Liver (tissue), 9 donors: Measurements from ENCODE around the gene LRMDA. TPM values are rescaled to one million over a fixed set of nuclear protein-coding genes. Genes with fewer than 3 reads are reported as not detected.

Experiments used
- DNase-seq: peaks from one replicate; pipeline ENCODE4 v3.0.0-alpha.2; 2017; ENCODE audit warnings: low spot score
- H3K27ac ChIP-seq, 2 donors: one replicate each; pipeline ENCODE4 v1.7.0; 2013; ENCODE audit warnings: inconsistent platforms in 2 of 2, low read length in 2 of 2, control low read depth in 1 of 2, low read depth in 1 of 2, mild to moderate bottlenecking in 1 of 2
- H3K27me3 ChIP-seq, 4 donors: one replicate each; pipeline versions ENCODE4 v1.6.1 to v1.7.0; 2013; ENCODE audit warnings: low read length in 3 of 4, inconsistent platforms in 1 of 4, mild to moderate bottlenecking in 1 of 4, moderate library complexity in 1 of 4; ENCODE audit not compliant: control insufficient read depth in 4 of 4, insufficient read depth in 4 of 4
- H3K36me3 ChIP-seq, 4 donors: one replicate each; pipeline versions ENCODE4 v1.6.1 to v1.7.0; 2013; ENCODE audit warnings: low read length in 3 of 4, mild to moderate bottlenecking in 3 of 4, low read depth in 1 of 4, moderate library complexity in 1 of 4; ENCODE audit not compliant: control insufficient read depth in 4 of 4, insufficient read depth in 3 of 4
- H3K4me1 ChIP-seq, 4 donors: one replicate each; pipeline versions ENCODE4 v1.6.1 to v1.7.0; 2013; ENCODE audit warnings: low read length in 3 of 4, mild to moderate bottlenecking in 3 of 4, moderate library complexity in 1 of 4; ENCODE audit not compliant: control insufficient read depth in 4 of 4, insufficient read depth in 4 of 4
- H3K4me3 ChIP-seq, 3 donors: one replicate each; pipeline versions ENCODE4 v1.6.1 to v1.7.0; 2013; ENCODE audit warnings: low read length in 3 of 3, control low read depth in 1 of 3, low read depth in 1 of 3, mild to moderate bottlenecking in 1 of 3
- H3K9ac ChIP-seq, 2 donors: one replicate each; pipeline ENCODE4 v1.7.0; 2013; ENCODE audit warnings: low read length in 2 of 2, mild to moderate bottlenecking in 2 of 2, moderate library complexity in 2 of 2, control low read depth in 1 of 2, low read depth in 1 of 2
- H3K9me3 ChIP-seq, 4 donors: one replicate each; pipeline versions ENCODE4 v1.6.1 to v1.7.0; 2013; ENCODE audit warnings: low read length in 3 of 4; ENCODE audit not compliant: control insufficient read depth in 4 of 4
- CTCF ChIP-seq: fragments of 150-350 bp; IDR thresholded peaks from 2 replicates; pipeline ENCODE4 v1.5.1; 2017; ENCODE audit warnings: improper control_type of control experiment, low read depth, low read length; ENCODE audit not compliant: missing input control
- EGR1 ChIP-seq, 2 donors: IDR thresholded peaks; 2 replicates each; pipeline ENCODE4 v1.6.1; 2016 to 2018; ENCODE audit warnings: antibody characterized with exemption in 2 of 2, low read depth in 2 of 2
- FOXA1 ChIP-seq: IDR thresholded peaks from 2 replicates; pipeline ENCODE4 v1.6.1; 2016; ENCODE audit warnings: antibody characterized with exemption
- FOXA2 ChIP-seq: IDR thresholded peaks from 2 replicates; pipeline ENCODE4 v1.6.1; 2016; ENCODE audit warnings: antibody characterized with exemption
- GABPA ChIP-seq, 2 donors: IDR thresholded peaks in 1 of 2; conservative IDR thresholded peaks in 1 of 2; 2 replicates each; pipeline ENCODE4 v1.6.1; 2016; ENCODE audit warnings: antibody characterized with exemption in 2 of 2, mild to moderate bottlenecking in 1 of 2, moderate library complexity in 1 of 2
- HNF4G ChIP-seq: IDR thresholded peaks from 2 replicates; pipeline ENCODE4 v1.6.1; 2016; ENCODE audit warnings: antibody characterized with exemption
- JUND ChIP-seq, 2 donors: IDR thresholded peaks; 2 replicates each; pipeline ENCODE4 v1.6.1; 2016; ENCODE audit warnings: antibody characterized with exemption in 2 of 2
- MAX ChIP-seq: IDR thresholded peaks from 2 replicates; pipeline ENCODE4 v1.6.1; 2016; ENCODE audit warnings: antibody characterized with exemption
- REST ChIP-seq: IDR thresholded peaks from 2 replicates; pipeline ENCODE4 v1.6.1; 2016; ENCODE audit warnings: antibody characterized with exemption, mild to moderate bottlenecking
- RXRA ChIP-seq, 2 donors: IDR thresholded peaks; 2 replicates each; pipeline ENCODE4 v1.6.1; 2017 to 2018; ENCODE audit warnings: antibody characterized with exemption in 2 of 2, mild to moderate bottlenecking in 1 of 2
- SP1 ChIP-seq: IDR thresholded peaks from 2 replicates; pipeline ENCODE4 v1.6.1; 2018; ENCODE audit warnings: antibody characterized with exemption, mild to moderate bottlenecking
- TAF1 ChIP-seq: conservative IDR thresholded peaks from 2 replicates; pipeline ENCODE4 v1.6.1; 2016; ENCODE audit warnings: antibody characterized with exemption, mild to moderate bottlenecking
- ZBTB33 ChIP-seq: IDR thresholded peaks from 2 replicates; pipeline ENCODE4 v1.6.1; 2016; ENCODE audit warnings: antibody characterized with exemption
- WGBS: extraction: QIAGEN DNeasy Blood & Tissue Kit; methylation state at CpG from one replicate; pipeline ENCODE4 v1.1.7; 2013; 5-methylcytosine and 5-hydroxymethylcytosine counted together
- polyA plus RNA-seq, 2 donors: library from polyadenylated mRNA; stranded (reverse) in 1 of 2; unstranded in 1 of 2; fragments of 200-250 nt in 1 of 2; fragments of >200 nt in 1 of 2; fragmentation: Nextera tagmentation in 1 of 2; extraction: Ambion mirVana in 1 of 2; gene quantifications; one replicate each; pipeline versions ENCODE4 v1.2.1 to v1.2.3, GENCODE V29; 2013 to 2015
- total RNA-seq, 2 donors: library from RNA; depleted of rRNA; stranded (reverse); fragments of >200 nt; gene quantifications; one replicate each; pipeline ENCODE4 v1.2.3, GENCODE V29; 2014
- donor health status: healthy.
- donor health status: healthy.
- donor health status: healthy.
- donor health status: healthy.
- donor health status: healthy.

Gene LRMDA
- total and polyA plus RNA-seq, 4 donors: 7.9 to 15.8 (median 11.3) TPM

GRCh38 chr10:76149182-76149581, 717.8 kb downstream of the LRMDA start:
- no peak overlapping the region for H3K27ac ChIP-seq

GRCh38 chr10:76149602-76150138, 718.2 kb downstream of the LRMDA start:
- Histone ChIP-seq H3K4me3 (no peak overlapping the region), H3K9me3 (peaks cover 0 to 2% (median 0%) of the 10 kb centered on the region in 4 donors), H3K4me1 (no peaks in the 10 kb centered on the region), H3K36me3 (no peaks in the 10 kb centered on the region), H3K9ac (no peak overlapping the region), H3K27ac (no peak overlapping the region), H3K27me3 (no peaks in the 10 kb centered on the region)
- no peak for TF ChIP-seq EGR1 (IDR thresholded peaks at IDR 0.05; ENCODE audit: low read depth in 2 of 2)
- no peak for TF ChIP-seq GABPA (IDR thresholded peaks at IDR 0.05 in 1 of 2, conservative IDR thresholded peaks at IDR 0.05 in 1 of 2)
- TF ChIP-seq MAX: no peak
- TF ChIP-seq RXRA (IDR thresholded peaks at IDR 0.05): no peak
- no peak for TF ChIP-seq FOXA1
- TF ChIP-seq TAF1: no peak
- no peak for TF ChIP-seq SP1
- no peak for TF ChIP-seq FOXA2
- TF ChIP-seq ZBTB33: no peak
- DNase-seq: no peak
- 95% methylated on average over 2 of the region's 2 CpGs for WGBS

More at GRCh38 chr10:76149182-76149581, 717.8 kb downstream of the LRMDA start:
- no peaks in the 10 kb centered on the region for H3K4me1 ChIP-seq
- 97% methylated on average over 1 of the region's 1 CpG for WGBS
- no peak overlapping the region for H3K4me3 ChIP-seq
- peaks cover 0 to 2% (median 0%) of the 10 kb centered on the region in 4 donors for H3K9me3 ChIP-seq
- no peaks in the 10 kb centered on the region for H3K36me3 ChIP-seq
- DNase-seq: no peak
- no peak overlapping the region for H3K9ac ChIP-seq
- no peak for TF ChIP-seq TAF1
- TF ChIP-seq EGR1 (IDR thresholded peaks at IDR 0.05; ENCODE audit: low read depth in 2 of 2): no peak
- no peak for TF ChIP-seq RXRA (IDR thresholded peaks at IDR 0.05)
- TF ChIP-seq CTCF: no peak
- no peak for TF ChIP-seq JUND (IDR thresholded peaks at IDR 0.05)
- no peaks in the 10 kb centered on the region for H3K27me3 ChIP-seq

DNA sequence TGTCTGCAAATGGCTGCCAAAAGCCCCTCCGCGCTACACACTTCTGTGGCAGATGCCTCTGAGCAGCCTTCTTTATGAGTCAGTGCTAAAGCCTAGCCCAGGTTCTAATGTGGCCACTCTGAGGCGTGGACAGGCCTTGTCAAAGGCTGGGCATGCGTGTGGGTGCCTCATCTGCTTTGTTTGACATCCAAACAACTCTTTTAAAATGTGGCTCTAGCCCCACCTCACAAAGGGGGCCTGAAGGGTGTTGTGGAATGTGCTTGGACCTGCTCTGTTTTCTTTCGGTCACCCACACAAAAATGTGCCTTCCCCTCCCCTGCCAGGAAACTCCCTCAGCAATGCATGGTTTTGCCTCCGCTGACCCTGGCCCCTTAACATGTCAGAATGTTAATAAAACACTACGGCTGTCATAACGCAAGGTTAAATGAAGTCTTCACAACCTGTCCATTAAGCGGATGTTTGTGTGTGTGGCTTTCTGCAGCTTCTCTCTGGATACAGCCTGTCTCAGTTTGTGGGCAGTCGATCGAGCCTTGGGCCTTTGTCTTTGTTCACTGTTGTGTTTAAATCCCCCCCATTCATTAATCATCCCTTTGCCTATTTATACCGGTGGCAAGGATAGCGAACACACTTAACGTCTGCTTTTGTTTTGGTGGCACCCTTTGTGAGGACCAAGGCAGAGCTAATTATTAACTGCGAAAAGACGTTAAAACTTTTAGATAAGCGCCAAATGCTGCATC, 718.9 kb downstream of the LRMDA start:
- no peak for DNase-seq
- TF ChIP-seq TAF1 (no peak), SP1 (peak; percentile 13), HNF4G (no peak), RXRA (IDR thresholded peaks at IDR 0.05) (no peak), REST (no peak), EGR1 (IDR thresholded peaks at IDR 0.05; ENCODE audit: low read depth in 2 of 2) (no peak)
- 77% methylated on average over 17 of the region's 17 CpGs for WGBS
- no peak overlapping the region for H3K9ac ChIP-seq
- H3K4me3 ChIP-seq: no peak overlapping the region
- no peak overlapping the region for H3K27ac ChIP-seq
- no peaks in the 10 kb centered on the region for H3K4me1 ChIP-seq
- H3K27me3 ChIP-seq: no peaks in the 10 kb centered on the region
- peaks cover 0 to 2% (median 0%) of the 10 kb centered on the region in 4 donors for H3K9me3 ChIP-seq
- no peaks in the 10 kb centered on the region for H3K36me3 ChIP-seq
